ENCODE results near the gene NSUN3.

The NSUN3 gene

GRCh38 chr3:94062513-94063404 lies at the start of gene NSUN3, which contains the start of gene DHFR2:
TSS of gene NSUN3 (plus strand) at chr3:94063061. CDS start at chr3:94063127, 66 bp downstream.
TSS of gene DHFR2 (minus strand) at chr3:94062916. CDS start at chr3:94061511, 1,405 bp downstream.
- Histone ChIP-seq H3K27ac (ENCODE audit: poor library complexity, severe bottlenecking) (peak within 1 kb of the TSS; percentile 54), H3K36me3 (ENCODE audit: low read depth) (no peaks in the 10 kb centered on the region), H3K9me3 (ENCODE audit: severe bottlenecking) (no peaks in the 10 kb centered on the region), H3K4me1 (ENCODE audit: insufficient read depth, poor library complexity, severe bottlenecking) (peaks cover 5% of the 10 kb centered on the region), H3K4me3 (ENCODE audit: severe bottlenecking) (peak within 1 kb of the TSS; percentile 61), H3K27me3 (ENCODE audit: insufficient read depth, poor library complexity, severe bottlenecking) (no peaks in the 10 kb centered on the region)
- DNase-seq (ENCODE audit: low spot score) (peak; percentile 84), ATAC-seq (ENCODE audit: low read depth) (peak; percentile 93)
- no peak for TF ChIP-seq CTCF (IDR thresholded peaks at IDR 0.05; ENCODE audit: poor library complexity, severe bottlenecking)

- no peak overlapping the region for H3K4me3 ChIP-seq (ENCODE audit: severe bottlenecking)
- DNase-seq (ENCODE audit: low spot score) (no peak), ATAC-seq (ENCODE audit: low read depth) (no peak)
- no peaks in the 10 kb centered on the region for H3K9me3 ChIP-seq (ENCODE audit: severe bottlenecking)
- no peaks in the 10 kb centered on the region for H3K27me3 ChIP-seq (ENCODE audit: insufficient read depth, poor library complexity, severe bottlenecking)
- TF ChIP-seq CTCF (IDR thresholded peaks at IDR 0.05; ENCODE audit: poor library complexity, severe bottlenecking), result no peak
- H3K36me3 ChIP-seq (ENCODE audit: low read depth), result peaks cover 5% of the 10 kb centered on the region; the same call in 1 of the 2 replicates
- H3K27ac ChIP-seq (ENCODE audit: poor library complexity, severe bottlenecking), result no peak overlapping the region
- H3K4me1 ChIP-seq (ENCODE audit: insufficient read depth, poor library complexity, severe bottlenecking), result no peaks in the 10 kb centered on the region
These were observed 47.8 kb upstream of the NSUN3 start for GRCh38 chr3:94015025-94015424.

- Histone ChIP-seq H3K36me3 (ENCODE audit: low read depth) (peaks cover 6% of the 10 kb centered on the region), H3K27me3 (ENCODE audit: insufficient read depth, poor library complexity, severe bottlenecking) (no peaks in the 10 kb centered on the region), H3K9me3 (ENCODE audit: severe bottlenecking) (no peaks in the 10 kb centered on the region), H3K4me1 (ENCODE audit: insufficient read depth, poor library complexity, severe bottlenecking) (no peaks in the 10 kb centered on the region), H3K27ac (ENCODE audit: poor library complexity, severe bottlenecking) (no peak overlapping the region), H3K4me3 (ENCODE audit: severe bottlenecking) (no peak overlapping the region)
- no peak for TF ChIP-seq CTCF (IDR thresholded peaks at IDR 0.05; ENCODE audit: poor library complexity, severe bottlenecking)
- ATAC-seq (ENCODE audit: low read depth) (no peak), DNase-seq (ENCODE audit: low spot score) (no peak)
These were observed 43.2 kb upstream of the NSUN3 start for GRCh38 chr3:94019659-94020058.

GRCh38 chr3:94020293-94020692 lies 42.6 kb upstream of the NSUN3 start:
- Histone ChIP-seq H3K27ac (ENCODE audit: poor library complexity, severe bottlenecking) (no peak overlapping the region), H3K9me3 (ENCODE audit: severe bottlenecking) (no peaks in the 10 kb centered on the region), H3K27me3 (ENCODE audit: insufficient read depth, poor library complexity, severe bottlenecking) (no peaks in the 10 kb centered on the region), H3K4me1 (ENCODE audit: insufficient read depth, poor library complexity, severe bottlenecking) (no peaks in the 10 kb centered on the region), H3K4me3 (ENCODE audit: severe bottlenecking) (no peak overlapping the region), H3K36me3 (ENCODE audit: low read depth) (peaks cover 6% of the 10 kb centered on the region)
- DNase-seq (ENCODE audit: low spot score) (no peak), ATAC-seq (ENCODE audit: low read depth) (no peak)
- TF ChIP-seq CTCF (IDR thresholded peaks at IDR 0.05; ENCODE audit: poor library complexity, severe bottlenecking), result no peak

GRCh38 chr3:94024385-94024784 lies 38.5 kb upstream of the NSUN3 start:
- H3K36me3 ChIP-seq (ENCODE audit: low read depth), result peaks cover 15% of the 10 kb centered on the region
- no peaks in the 10 kb centered on the region for H3K9me3 ChIP-seq (ENCODE audit: severe bottlenecking)
- no peak for TF ChIP-seq CTCF (IDR thresholded peaks at IDR 0.05; ENCODE audit: poor library complexity, severe bottlenecking)
- H3K4me3 ChIP-seq (ENCODE audit: severe bottlenecking), result no peak overlapping the region
- DNase-seq (ENCODE audit: low spot score) (no peak), ATAC-seq (ENCODE audit: low read depth) (no peak)
- H3K4me1 ChIP-seq (ENCODE audit: insufficient read depth, poor library complexity, severe bottlenecking), result peaks cover 13% of the 10 kb centered on the region
- no peaks in the 10 kb centered on the region for H3K27me3 ChIP-seq (ENCODE audit: insufficient read depth, poor library complexity, severe bottlenecking)
- no peak overlapping the region for H3K27ac ChIP-seq (ENCODE audit: poor library complexity, severe bottlenecking)

Data from RWPE2 (cell line).